HepG2 (cell line): ENCODE measurements around the gene DOK1. TPM values are rescaled to one million over a fixed set of nuclear protein-coding genes. Genes with fewer than 3 reads are reported as not detected.

Source experiments
- AHR ChIP-seq: IDR thresholded peaks from 2 replicates; pipeline ENCODE4 v1.6.1; 2018; ENCODE audit warnings: missing genetic modification reagents, missing compliant biosample characterization
- CHCHD3 ChIP-seq: sonication (generic); formaldehyde crosslinking; IDR thresholded peaks from 2 replicates; pipeline ENCODE4 v1.8.0; 2022; ENCODE audit warnings: mild to moderate bottlenecking, missing genetic modification reagents, moderate library complexity
- E2F5 ChIP-seq: sonication (generic); formaldehyde crosslinking; conservative IDR thresholded peaks from 2 replicates; pipeline ENCODE4 v1.4.0; 2020; ENCODE audit warnings: missing genetic modification reagents
- GABPA ChIP-seq, 2 experiments: IDR thresholded peaks; 2 replicates each; pipeline ENCODE4 v1.6.1; 2011 to 2016; ENCODE audit warnings: low read depth in 2 of 2, low read length in 1 of 2, missing biosample characterization in 1 of 2, missing genetic modification characterization in 1 of 2
- GABPB1 ChIP-seq: IDR thresholded peaks from 2 replicates; pipeline ENCODE4 v1.6.1; 2016; ENCODE audit warnings: mild to moderate bottlenecking, missing genetic modification reagents, moderate library complexity, missing compliant biosample characterization
- HNF4A ChIP-seq: sonication (generic); formaldehyde crosslinking; IDR thresholded peaks from 2 replicates; pipeline ENCODE4 v1.4.0; 2020; ENCODE audit warnings: missing genetic modification reagents
- HOXD1 ChIP-seq: sonication (generic); formaldehyde crosslinking; IDR thresholded peaks from 2 replicates; pipeline ENCODE4 v1.5.0; 2020; ENCODE audit warnings: missing genetic modification reagents
- SIN3B ChIP-seq: fragments of 150-350 bp; IDR thresholded peaks from 2 replicates; pipeline ENCODE4 v1.6.1; 2014; ENCODE audit warnings: low read length
- SP2 ChIP-seq: sonication (generic); formaldehyde crosslinking; IDR thresholded peaks from 2 replicates; pipeline ENCODE4 v1.5.1; 2020; ENCODE audit warnings: mild to moderate bottlenecking, missing genetic modification reagents
- ZBTB3 ChIP-seq: sonication (generic); formaldehyde crosslinking; IDR thresholded peaks from 2 replicates; pipeline ENCODE4 v1.4.0; 2020; ENCODE audit warnings: low read depth, mild to moderate bottlenecking, moderate library complexity, missing genetic modification reagents, borderline replicate concordance
- ZBTB7B ChIP-seq: sonication (generic); formaldehyde crosslinking; IDR thresholded peaks from 2 replicates; pipeline ENCODE4 v1.4.0; 2020; ENCODE audit warnings: missing genetic modification reagents
- ZNF230 ChIP-seq: sonication (generic); formaldehyde crosslinking; IDR thresholded peaks from 2 replicates; pipeline ENCODE4 v1.4.0; 2020; ENCODE audit warnings: mild to moderate bottlenecking, missing genetic modification reagents
- ZNF317 ChIP-seq: sonication (generic); formaldehyde crosslinking; IDR thresholded peaks from 2 replicates; pipeline ENCODE4 v1.5.0; 2020; ENCODE audit warnings: mild to moderate bottlenecking, missing genetic modification reagents
- ZNF772 ChIP-seq: sonication (generic); formaldehyde crosslinking; IDR thresholded peaks from 2 replicates; pipeline ENCODE4 v1.5.0; 2020; ENCODE audit warnings: mild to moderate bottlenecking, missing genetic modification reagents
- polyA plus RNA-seq, 8 experiments: library from polyadenylated mRNA; depleted of rRNA in 3 of 8; stranded (reverse) in 7 of 8; unstranded in 1 of 8; fragments of >200 nt; fragmentation: Illumina TruSeq in 4 of 8; extraction: Trizol in 4 of 8; gene quantifications; 2 replicates each; pipeline versions ENCODE4 v1.2.1 to v1.2.3, GENCODE V29; 2011 to 2016; ENCODE audit warnings: low read depth in 4 of 8, missing spikeins in 1 of 8, mixed read lengths in 1 of 8; ENCODE audit not compliant: insufficient read depth in 1 of 8
- total RNA-seq, 5 experiments: library from RNA; depleted of rRNA; stranded (reverse); fragments of >200 nt; fragmentation: Illumina TruSeq; extraction: Trizol; gene quantifications; 2 replicates each; pipeline ENCODE4 v1.2.3, GENCODE V29; 2016; ENCODE audit warnings: low read depth in 1 of 5
- TF ChIP-seq, protein P1 (sequence below): sonication (generic); formaldehyde crosslinking; IDR thresholded peaks from 2 replicates; pipeline ENCODE4 v1.4.0; 2020; ENCODE audit warnings: missing genetic modification reagents
- TF ChIP-seq, protein P2 (sequence below): sonication (generic); formaldehyde crosslinking; IDR thresholded peaks from 2 replicates; pipeline ENCODE4 v1.4.0; 2020; ENCODE audit warnings: missing genetic modification reagents

Gene DOK1
- total and polyA plus RNA-seq, 2 of the 13 experiments (the other 11 are each of a cell fraction or from before 2014, with no cell fraction given) = 0.53 to 0.74 TPM

- no peak for TF ChIP-seq CHCHD3 (CRISPR knock-in tag)
- no peak for TF ChIP-seq SIN3B
- TF ChIP-seq ZNF772 (CRISPR knock-in tag) = no peak
- no peak for TF ChIP-seq AHR (CRISPR knock-in tag)
- TF ChIP-seq ZBTB7B = no peak
- TF ChIP-seq ZNF317 (CRISPR knock-in tag) = no peak
- TF ChIP-seq HNF4A (CRISPR knock-in tag) = no peak
- TF ChIP-seq, protein P1, sequence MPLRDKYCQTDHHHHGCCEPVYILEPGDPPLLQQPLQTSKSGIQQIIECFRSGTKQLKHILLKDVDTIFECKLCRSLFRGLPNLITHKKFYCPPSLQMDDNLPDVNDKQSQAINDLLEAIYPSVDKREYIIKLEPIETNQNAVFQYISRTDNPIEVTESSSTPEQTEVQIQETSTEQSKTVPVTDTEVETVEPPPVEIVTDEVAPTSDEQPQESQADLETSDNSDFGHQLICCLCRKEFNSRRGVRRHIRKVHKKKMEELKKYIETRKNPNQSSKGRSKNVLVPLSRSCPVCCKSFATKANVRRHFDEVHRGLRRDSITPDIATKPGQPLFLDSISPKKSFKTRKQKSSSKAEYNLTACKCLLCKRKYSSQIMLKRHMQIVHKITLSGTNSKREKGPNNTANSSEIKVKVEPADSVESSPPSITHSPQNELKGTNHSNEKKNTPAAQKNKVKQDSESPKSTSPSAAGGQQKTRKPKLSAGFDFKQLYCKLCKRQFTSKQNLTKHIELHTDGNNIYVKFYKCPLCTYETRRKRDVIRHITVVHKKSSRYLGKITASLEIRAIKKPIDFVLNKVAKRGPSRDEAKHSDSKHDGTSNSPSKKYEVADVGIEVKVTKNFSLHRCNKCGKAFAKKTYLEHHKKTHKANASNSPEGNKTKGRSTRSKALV (CRISPR knock-in tag) = no peak
- TF ChIP-seq ZBTB3 (CRISPR knock-in tag) = no peak
- TF ChIP-seq ZNF230 = no peak
- TF ChIP-seq, protein P2, sequence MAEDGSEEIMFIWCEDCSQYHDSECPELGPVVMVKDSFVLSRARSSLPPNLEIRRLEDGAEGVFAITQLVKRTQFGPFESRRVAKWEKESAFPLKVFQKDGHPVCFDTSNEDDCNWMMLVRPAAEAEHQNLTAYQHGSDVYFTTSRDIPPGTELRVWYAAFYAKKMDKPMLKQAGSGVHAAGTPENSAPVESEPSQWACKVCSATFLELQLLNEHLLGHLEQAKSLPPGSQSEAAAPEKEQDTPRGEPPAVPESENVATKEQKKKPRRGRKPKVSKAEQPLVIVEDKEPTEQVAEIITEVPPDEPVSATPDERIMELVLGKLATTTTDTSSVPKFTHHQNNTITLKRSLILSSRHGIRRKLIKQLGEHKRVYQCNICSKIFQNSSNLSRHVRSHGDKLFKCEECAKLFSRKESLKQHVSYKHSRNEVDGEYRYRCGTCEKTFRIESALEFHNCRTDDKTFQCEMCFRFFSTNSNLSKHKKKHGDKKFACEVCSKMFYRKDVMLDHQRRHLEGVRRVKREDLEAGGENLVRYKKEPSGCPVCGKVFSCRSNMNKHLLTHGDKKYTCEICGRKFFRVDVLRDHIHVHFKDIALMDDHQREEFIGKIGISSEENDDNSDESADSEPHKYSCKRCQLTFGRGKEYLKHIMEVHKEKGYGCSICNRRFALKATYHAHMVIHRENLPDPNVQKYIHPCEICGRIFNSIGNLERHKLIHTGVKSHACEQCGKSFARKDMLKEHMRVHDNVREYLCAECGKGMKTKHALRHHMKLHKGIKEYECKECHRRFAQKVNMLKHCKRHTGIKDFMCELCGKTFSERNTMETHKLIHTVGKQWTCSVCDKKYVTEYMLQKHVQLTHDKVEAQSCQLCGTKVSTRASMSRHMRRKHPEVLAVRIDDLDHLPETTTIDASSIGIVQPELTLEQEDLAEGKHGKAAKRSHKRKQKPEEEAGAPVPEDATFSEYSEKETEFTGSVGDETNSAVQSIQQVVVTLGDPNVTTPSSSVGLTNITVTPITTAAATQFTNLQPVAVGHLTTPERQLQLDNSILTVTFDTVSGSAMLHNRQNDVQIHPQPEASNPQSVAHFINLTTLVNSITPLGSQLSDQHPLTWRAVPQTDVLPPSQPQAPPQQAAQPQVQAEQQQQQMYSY (CRISPR knock-in tag) = no peak
- TF ChIP-seq E2F5 (CRISPR knock-in tag) = no peak
- peak; percentile 32; the same call in 1 of the 2 replicates for TF ChIP-seq SP2 (CRISPR knock-in tag)
- no peak for TF ChIP-seq HOXD1 (CRISPR knock-in tag)
- TF ChIP-seq GABPB1 (CRISPR knock-in tag) = peak; percentile 67
- TF ChIP-seq GABPA (IDR thresholded peaks at IDR 0.05; ENCODE audit: low read depth, low read length) = peak; percentile 65
- peak; percentile 87 for TF ChIP-seq GABPA (CRISPR knock-in tag; IDR thresholded peaks at IDR 0.05; ENCODE audit: low read depth)
Observed at GRCh38 chr2:74577448-74577847, 22.9 kb downstream of the DOK1 start (continued).
